ENCODE measurements around the gene ZNF586. TPM values are rescaled to one million over a fixed set of nuclear protein-coding genes. Genes with fewer than 3 reads are reported as not detected.

The ZNF586 gene
- total and polyA plus RNA-seq, 10 of the 15 experiments (the other 5 are each of a cell fraction or from before 2014, with no cell fraction given): 3.9 to 24.2 (median 15.0) TPM

DNA sequence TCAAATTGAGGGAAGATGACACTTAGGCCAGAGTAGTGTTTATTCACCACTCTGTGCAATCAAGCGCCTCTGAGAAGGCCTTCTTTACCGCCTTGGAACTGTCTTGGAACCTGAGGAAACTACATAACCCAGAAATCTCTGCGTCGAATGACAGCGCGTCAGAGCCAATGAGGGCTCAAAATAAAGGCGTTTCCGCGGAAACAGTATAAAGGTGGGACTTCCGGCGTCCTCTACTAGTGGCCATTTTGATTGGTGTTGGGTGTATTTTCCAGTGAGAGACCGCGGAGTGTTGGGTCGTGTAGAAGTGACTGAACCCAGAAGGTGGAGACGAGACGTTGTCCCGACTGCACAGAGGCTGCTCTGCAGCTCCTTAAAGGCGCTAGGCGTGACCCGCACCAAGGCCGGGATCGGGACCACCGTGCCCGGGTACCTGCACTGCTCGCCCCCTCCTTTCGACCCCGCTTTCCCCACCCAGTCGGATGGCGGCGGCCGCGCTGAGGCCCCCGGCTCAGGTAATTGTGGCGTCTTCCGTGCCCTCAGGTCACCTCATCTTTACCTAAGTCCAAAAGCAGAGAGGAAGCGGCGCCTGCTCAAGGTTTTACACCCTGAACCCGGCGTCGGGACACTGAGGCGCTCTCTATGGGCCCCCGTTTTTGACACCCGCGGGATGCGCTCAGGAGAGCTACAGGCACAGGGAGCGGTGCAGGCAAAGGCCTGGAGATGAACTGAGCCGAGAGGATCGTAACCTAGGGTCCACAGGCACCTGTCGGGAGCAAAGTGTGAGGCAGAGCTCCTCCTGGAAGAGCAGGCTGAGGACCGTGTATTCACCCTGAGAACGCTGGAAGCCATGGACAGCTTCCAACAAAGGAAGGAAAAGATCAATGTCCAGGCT is 22.6 kb upstream of the ZNF586 start, which contains the start of gene ZNF776 (continued):
- TF ChIP-seq, protein P1, sequence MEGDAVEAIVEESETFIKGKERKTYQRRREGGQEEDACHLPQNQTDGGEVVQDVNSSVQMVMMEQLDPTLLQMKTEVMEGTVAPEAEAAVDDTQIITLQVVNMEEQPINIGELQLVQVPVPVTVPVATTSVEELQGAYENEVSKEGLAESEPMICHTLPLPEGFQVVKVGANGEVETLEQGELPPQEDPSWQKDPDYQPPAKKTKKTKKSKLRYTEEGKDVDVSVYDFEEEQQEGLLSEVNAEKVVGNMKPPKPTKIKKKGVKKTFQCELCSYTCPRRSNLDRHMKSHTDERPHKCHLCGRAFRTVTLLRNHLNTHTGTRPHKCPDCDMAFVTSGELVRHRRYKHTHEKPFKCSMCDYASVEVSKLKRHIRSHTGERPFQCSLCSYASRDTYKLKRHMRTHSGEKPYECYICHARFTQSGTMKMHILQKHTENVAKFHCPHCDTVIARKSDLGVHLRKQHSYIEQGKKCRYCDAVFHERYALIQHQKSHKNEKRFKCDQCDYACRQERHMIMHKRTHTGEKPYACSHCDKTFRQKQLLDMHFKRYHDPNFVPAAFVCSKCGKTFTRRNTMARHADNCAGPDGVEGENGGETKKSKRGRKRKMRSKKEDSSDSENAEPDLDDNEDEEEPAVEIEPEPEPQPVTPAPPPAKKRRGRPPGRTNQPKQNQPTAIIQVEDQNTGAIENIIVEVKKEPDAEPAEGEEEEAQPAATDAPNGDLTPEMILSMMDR (IDR thresholded peaks at IDR 0.05 in 2 of 3, conservative IDR thresholded peaks at IDR 0.05 in 1 of 3; ENCODE audit: control insufficient read depth in 2 of 3, extremely low read depth in 1 of 3, insufficient read depth in 1 of 3, low read depth in 3 of 3, low read length in 3 of 3): no peak
- TF ChIP-seq JUNB (IDR thresholded peaks at IDR 0.05) (no peak), LARP7 (IDR thresholded peaks at IDR 0.05) (no peak), HDAC2 (IDR thresholded peaks at IDR 0.05) (no peak), ZNF622 (IDR thresholded peaks at IDR 0.05) (no peak), EZH2 (IDR thresholded peaks at IDR 0.05; ENCODE audit: borderline replicate concordance, control insufficient read depth, low read depth, low read length) (no peak), TBL1XR1 (IDR thresholded peaks at IDR 0.05; ENCODE audit: low read depth, low read length) (no peak), GATAD2B (conservative IDR thresholded peaks at IDR 0.05; ENCODE audit: low read depth) (peak; percentile 64; the same call in 1 of the 2 replicates), BHLHE40 (IDR thresholded peaks at IDR 0.05; ENCODE audit: borderline replicate concordance in 1 of 2, low read depth in 2 of 2, low read length in 1 of 2) (no peak), ZSCAN29 (IDR thresholded peaks at IDR 0.05) (no peak), RBBP5 (conservative IDR thresholded peaks at IDR 0.05) (no peak), YBX1 (IDR thresholded peaks at IDR 0.05) (no peak), HDGF (IDR thresholded peaks at IDR 0.05) (0 out of 2 replicates have a peak, but pooled peaks have one; percentile 28)
- TF ChIP-seq, protein P2, sequence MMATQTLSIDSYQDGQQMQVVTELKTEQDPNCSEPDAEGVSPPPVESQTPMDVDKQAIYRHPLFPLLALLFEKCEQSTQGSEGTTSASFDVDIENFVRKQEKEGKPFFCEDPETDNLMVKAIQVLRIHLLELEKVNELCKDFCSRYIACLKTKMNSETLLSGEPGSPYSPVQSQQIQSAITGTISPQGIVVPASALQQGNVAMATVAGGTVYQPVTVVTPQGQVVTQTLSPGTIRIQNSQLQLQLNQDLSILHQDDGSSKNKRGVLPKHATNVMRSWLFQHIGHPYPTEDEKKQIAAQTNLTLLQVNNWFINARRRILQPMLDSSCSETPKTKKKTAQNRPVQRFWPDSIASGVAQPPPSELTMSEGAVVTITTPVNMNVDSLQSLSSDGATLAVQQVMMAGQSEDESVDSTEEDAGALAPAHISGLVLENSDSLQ (IDR thresholded peaks at IDR 0.05): peak; percentile 99
- TF ChIP-seq, protein P3, sequence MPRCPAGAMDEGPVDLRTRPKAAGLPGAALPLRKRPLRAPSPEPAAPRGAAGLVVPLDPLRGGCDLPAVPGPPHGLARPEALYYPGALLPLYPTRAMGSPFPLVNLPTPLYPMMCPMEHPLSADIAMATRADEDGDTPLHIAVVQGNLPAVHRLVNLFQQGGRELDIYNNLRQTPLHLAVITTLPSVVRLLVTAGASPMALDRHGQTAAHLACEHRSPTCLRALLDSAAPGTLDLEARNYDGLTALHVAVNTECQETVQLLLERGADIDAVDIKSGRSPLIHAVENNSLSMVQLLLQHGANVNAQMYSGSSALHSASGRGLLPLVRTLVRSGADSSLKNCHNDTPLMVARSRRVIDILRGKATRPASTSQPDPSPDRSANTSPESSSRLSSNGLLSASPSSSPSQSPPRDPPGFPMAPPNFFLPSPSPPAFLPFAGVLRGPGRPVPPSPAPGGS (IDR thresholded peaks at IDR 0.05; ENCODE audit: borderline replicate concordance, insufficient read depth, low read depth, low read length, poor library complexity, severe bottlenecking): no peak
- TF ChIP-seq, protein P4, sequence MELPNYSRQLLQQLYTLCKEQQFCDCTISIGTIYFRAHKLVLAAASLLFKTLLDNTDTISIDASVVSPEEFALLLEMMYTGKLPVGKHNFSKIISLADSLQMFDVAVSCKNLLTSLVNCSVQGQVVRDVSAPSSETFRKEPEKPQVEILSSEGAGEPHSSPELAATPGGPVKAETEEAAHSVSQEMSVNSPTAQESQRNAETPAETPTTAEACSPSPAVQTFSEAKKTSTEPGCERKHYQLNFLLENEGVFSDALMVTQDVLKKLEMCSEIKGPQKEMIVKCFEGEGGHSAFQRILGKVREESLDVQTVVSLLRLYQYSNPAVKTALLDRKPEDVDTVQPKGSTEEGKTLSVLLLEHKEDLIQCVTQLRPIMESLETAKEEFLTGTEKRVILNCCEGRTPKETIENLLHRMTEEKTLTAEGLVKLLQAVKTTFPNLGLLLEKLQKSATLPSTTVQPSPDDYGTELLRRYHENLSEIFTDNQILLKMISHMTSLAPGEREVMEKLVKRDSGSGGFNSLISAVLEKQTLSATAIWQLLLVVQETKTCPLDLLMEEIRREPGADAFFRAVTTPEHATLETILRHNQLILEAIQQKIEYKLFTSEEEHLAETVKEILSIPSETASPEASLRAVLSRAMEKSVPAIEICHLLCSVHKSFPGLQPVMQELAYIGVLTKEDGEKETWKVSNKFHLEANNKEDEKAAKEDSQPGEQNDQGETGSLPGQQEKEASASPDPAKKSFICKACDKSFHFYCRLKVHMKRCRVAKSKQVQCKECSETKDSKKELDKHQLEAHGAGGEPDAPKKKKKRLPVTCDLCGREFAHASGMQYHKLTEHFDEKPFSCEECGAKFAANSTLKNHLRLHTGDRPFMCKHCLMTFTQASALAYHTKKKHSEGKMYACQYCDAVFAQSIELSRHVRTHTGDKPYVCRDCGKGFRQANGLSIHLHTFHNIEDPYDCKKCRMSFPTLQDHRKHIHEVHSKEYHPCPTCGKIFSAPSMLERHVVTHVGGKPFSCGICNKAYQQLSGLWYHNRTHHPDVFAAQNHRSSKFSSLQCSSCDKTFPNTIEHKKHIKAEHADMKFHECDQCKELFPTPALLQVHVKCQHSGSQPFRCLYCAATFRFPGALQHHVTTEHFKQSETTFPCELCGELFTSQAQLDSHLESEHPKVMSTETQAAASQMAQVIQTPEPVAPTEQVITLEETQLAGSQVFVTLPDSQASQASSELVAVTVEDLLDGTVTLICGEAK (IDR thresholded peaks at IDR 0.05; ENCODE audit: borderline replicate concordance): peak; percentile 96
- TF ChIP-seq, protein P5, sequence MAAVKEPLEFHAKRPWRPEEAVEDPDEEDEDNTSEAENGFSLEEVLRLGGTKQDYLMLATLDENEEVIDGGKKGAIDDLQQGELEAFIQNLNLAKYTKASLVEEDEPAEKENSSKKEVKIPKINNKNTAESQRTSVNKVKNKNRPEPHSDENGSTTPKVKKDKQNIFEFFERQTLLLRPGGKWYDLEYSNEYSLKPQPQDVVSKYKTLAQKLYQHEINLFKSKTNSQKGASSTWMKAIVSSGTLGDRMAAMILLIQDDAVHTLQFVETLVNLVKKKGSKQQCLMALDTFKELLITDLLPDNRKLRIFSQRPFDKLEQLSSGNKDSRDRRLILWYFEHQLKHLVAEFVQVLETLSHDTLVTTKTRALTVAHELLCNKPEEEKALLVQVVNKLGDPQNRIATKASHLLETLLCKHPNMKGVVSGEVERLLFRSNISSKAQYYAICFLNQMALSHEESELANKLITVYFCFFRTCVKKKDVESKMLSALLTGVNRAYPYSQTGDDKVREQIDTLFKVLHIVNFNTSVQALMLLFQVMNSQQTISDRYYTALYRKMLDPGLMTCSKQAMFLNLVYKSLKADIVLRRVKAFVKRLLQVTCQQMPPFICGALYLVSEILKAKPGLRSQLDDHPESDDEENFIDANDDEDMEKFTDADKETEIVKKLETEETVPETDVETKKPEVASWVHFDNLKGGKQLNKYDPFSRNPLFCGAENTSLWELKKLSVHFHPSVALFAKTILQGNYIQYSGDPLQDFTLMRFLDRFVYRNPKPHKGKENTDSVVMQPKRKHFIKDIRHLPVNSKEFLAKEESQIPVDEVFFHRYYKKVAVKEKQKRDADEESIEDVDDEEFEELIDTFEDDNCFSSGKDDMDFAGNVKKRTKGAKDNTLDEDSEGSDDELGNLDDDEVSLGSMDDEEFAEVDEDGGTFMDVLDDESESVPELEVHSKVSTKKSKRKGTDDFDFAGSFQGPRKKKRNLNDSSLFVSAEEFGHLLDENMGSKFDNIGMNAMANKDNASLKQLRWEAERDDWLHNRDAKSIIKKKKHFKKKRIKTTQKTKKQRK (IDR thresholded peaks at IDR 0.05; ENCODE audit: low read depth, low read length): peak; percentile 76
